Skeletal muscle tissue (tissue), 4 donors: Measurements from ENCODE around the gene MRPS25. TPM values are rescaled to one million over a fixed set of nuclear protein-coding genes. Genes with fewer than 3 reads are reported as not detected.

Source experiments
- H3K27ac ChIP-seq: one replicate; pipeline ENCODE4 v1.7.0; 2013; ENCODE audit warnings: mild to moderate bottlenecking, low read depth, low read length, inconsistent platforms
- H3K27me3 ChIP-seq, 3 donors: one replicate each; pipeline ENCODE4 v1.7.0; 2013; ENCODE audit warnings: low read length in 3 of 3; ENCODE audit not compliant: control insufficient read depth in 3 of 3, insufficient read depth in 3 of 3
- H3K36me3 ChIP-seq, 3 donors: one replicate each; pipeline ENCODE4 v1.7.0; 2013; ENCODE audit warnings: low read length in 3 of 3; ENCODE audit not compliant: control insufficient read depth in 3 of 3, insufficient read depth in 3 of 3
- H3K4me1 ChIP-seq, 3 donors: one replicate each; pipeline ENCODE4 v1.7.0; 2013; ENCODE audit warnings: low read length in 3 of 3, mild to moderate bottlenecking in 3 of 3; ENCODE audit not compliant: control insufficient read depth in 3 of 3, insufficient read depth in 3 of 3
- H3K4me3 ChIP-seq, 3 donors: one replicate each; pipeline ENCODE4 v1.7.0; 2013; ENCODE audit warnings: low read length in 3 of 3
- H3K9ac ChIP-seq, 3 donors: one replicate each; pipeline ENCODE4 v1.7.0; 2013; ENCODE audit warnings: low read length in 3 of 3, mild to moderate bottlenecking in 3 of 3, moderate library complexity in 2 of 3, low read depth in 1 of 3
- H3K9me3 ChIP-seq, 3 donors: one replicate each; pipeline ENCODE4 v1.7.0; 2013; ENCODE audit warnings: low read length in 3 of 3; ENCODE audit not compliant: control insufficient read depth in 3 of 3
- total RNA-seq: library from RNA; depleted of rRNA; stranded (reverse); fragments of >200 nt; gene quantifications from one replicate; pipeline ENCODE4 v1.2.3, GENCODE V29; 2014
- donor health status: Osteomylitis.

MRPS25 gene
- total RNA-seq, 1 donor from 2014 or later = 8.4 TPM

GRCh38 chr3:15050405-15051092 lies 14.6 kb downstream of the MRPS25 start:
- H3K36me3 ChIP-seq = peaks cover 52 to 71% (median 59%) of the 10 kb centered on the region in 3 donors
- no peaks in the 10 kb centered on the region for H3K27me3 ChIP-seq
- H3K9ac ChIP-seq = no peak overlapping the region
- no peaks in the 10 kb centered on the region for H3K4me1 ChIP-seq
- H3K27ac ChIP-seq = no peak overlapping the region
- no peak overlapping the region for H3K4me3 ChIP-seq
- H3K9me3 ChIP-seq = no peaks in the 10 kb centered on the region

- Histone ChIP-seq H3K9me3 (no peaks in the 10 kb centered on the region), H3K4me1 (no peaks in the 10 kb centered on the region), H3K4me3 (no peak overlapping the region), H3K36me3 (peaks cover 59 to 77% (median 68%) of the 10 kb centered on the region in 3 donors), H3K9ac (no peak overlapping the region), H3K27ac (no peak overlapping the region), H3K27me3 (no peaks in the 10 kb centered on the region)
These were observed 15.5 kb downstream of the MRPS25 start for GRCh38 chr3:15049584-15049983.

- H3K4me3 ChIP-seq = no peak overlapping the region
- H3K9me3 ChIP-seq = no peaks in the 10 kb centered on the region
- no peak overlapping the region for H3K9ac ChIP-seq
- no peak overlapping the region for H3K27ac ChIP-seq
- H3K27me3 ChIP-seq = no peaks in the 10 kb centered on the region
- peaks cover 64 to 86% (median 86%) of the 10 kb centered on the region in 3 donors for H3K36me3 ChIP-seq
- no peaks in the 10 kb centered on the region for H3K4me1 ChIP-seq
These were observed 19.4 kb downstream of the MRPS25 start for GRCh38 chr3:15045667-15046066.

GRCh38 chr3:15044326-15044725 lies 20.8 kb downstream of the MRPS25 start:
- no peak overlapping the region for H3K9ac ChIP-seq
- no peak overlapping the region for H3K27ac ChIP-seq
- no peaks in the 10 kb centered on the region for H3K4me1 ChIP-seq
- H3K9me3 ChIP-seq = no peaks in the 10 kb centered on the region
- H3K27me3 ChIP-seq = no peaks in the 10 kb centered on the region
- H3K4me3 ChIP-seq = no peak overlapping the region
- peaks cover 65 to 85% (median 80%) of the 10 kb centered on the region in 3 donors for H3K36me3 ChIP-seq

GRCh38 chr3:15043408-15044171 lies 21.5 kb downstream of the MRPS25 start:
- Histone ChIP-seq H3K36me3 (peaks cover 67 to 81% (median 77%) of the 10 kb centered on the region in 3 donors), H3K9me3 (no peaks in the 10 kb centered on the region), H3K27ac (no peak overlapping the region), H3K27me3 (no peaks in the 10 kb centered on the region), H3K9ac (no peak overlapping the region), H3K4me1 (no peaks in the 10 kb centered on the region), H3K4me3 (no peak overlapping the region)

GRCh38 chr3:15042936-15043335 lies 22.2 kb downstream of the MRPS25 start:
- Histone ChIP-seq H3K4me3 (no peak overlapping the region), H3K4me1 (no peaks in the 10 kb centered on the region), H3K27me3 (no peaks in the 10 kb centered on the region), H3K36me3 (peaks cover 72 to 81% (median 78%) of the 10 kb centered on the region in 3 donors), H3K9me3 (no peaks in the 10 kb centered on the region), H3K9ac (no peak overlapping the region), H3K27ac (no peak overlapping the region)

- Histone ChIP-seq H3K4me1 (no peaks in the 10 kb centered on the region), H3K9ac (peak overlapping the region in 1 of 3 donors; percentile 10), H3K27ac (no peak overlapping the region), H3K27me3 (no peaks in the 10 kb centered on the region), H3K9me3 (no peaks in the 10 kb centered on the region), H3K4me3 (no peak overlapping the region), H3K36me3 (peaks cover 64 to 81% (median 80%) of the 10 kb centered on the region in 3 donors)
These were observed 23.2 kb downstream of the MRPS25 start for GRCh38 chr3:15041950-15042349.

- Histone ChIP-seq H3K4me3 (no peak overlapping the region), H3K27ac (no peak overlapping the region), H3K9me3 (no peaks in the 10 kb centered on the region), H3K27me3 (no peaks in the 10 kb centered on the region), H3K4me1 (no peaks in the 10 kb centered on the region), H3K9ac (no peak overlapping the region), H3K36me3 (peaks cover 54 to 78% (median 77%) of the 10 kb centered on the region in 3 donors)
These were observed 24.3 kb downstream of the MRPS25 start for GRCh38 chr3:15040844-15041243.

- Histone ChIP-seq H3K27ac (no peak overlapping the region), H3K9me3 (no peaks in the 10 kb centered on the region), H3K9ac (no peak overlapping the region), H3K4me3 (no peak overlapping the region), H3K27me3 (no peaks in the 10 kb centered on the region), H3K4me1 (no peaks in the 10 kb centered on the region), H3K36me3 (peaks cover 51 to 74% (median 65%) of the 10 kb centered on the region in 3 donors)
These were observed 26.8 kb downstream of the MRPS25 start for GRCh38 chr3:15038306-15038705.

GRCh38 chr3:15033103-15033502 lies 32.0 kb downstream of the MRPS25 start:
- Histone ChIP-seq H3K27ac (no peak overlapping the region), H3K36me3 (peaks cover 49 to 82% (median 71%) of the 10 kb centered on the region in 3 donors), H3K9me3 (no peaks in the 10 kb centered on the region), H3K4me1 (peaks cover 0 to 6% (median 2%) of the 10 kb centered on the region in 3 donors), H3K27me3 (no peaks in the 10 kb centered on the region), H3K9ac (no peak overlapping the region), H3K4me3 (no peak overlapping the region)
